Endothelial cell (in vitro differentiated cells): Measurements from ENCODE around the gene FAM83C. TPM values are rescaled to one million over a fixed set of nuclear protein-coding genes. Genes with fewer than 3 reads are reported as not detected.
"Not testable (repeated sequence)": the region's sequence is repeated elsewhere in the genome, so short reads cannot be mapped to it uniquely, and the experiment has no call there.

Source experiments
- DNase-seq: peaks from one replicate; pipeline ENCODE4 v3.0.0; 2021; ENCODE audit warnings: low spot score
- H3K27ac Mint-ChIP-seq: one replicate; pipeline ENCODE4 v1.8.0; 2021; ENCODE audit warnings: mixed read lengths, inconsistent platforms; ENCODE audit not compliant: unreplicated experiment
- H3K27me3 Mint-ChIP-seq: one replicate; pipeline ENCODE4 v1.8.0; 2021; ENCODE audit warnings: mild to moderate bottlenecking, moderate library complexity, mixed read lengths, inconsistent platforms; ENCODE audit not compliant: unreplicated experiment
- H3K36me3 Mint-ChIP-seq: one replicate; pipeline ENCODE4 v1.8.0; 2021; ENCODE audit warnings: mild to moderate bottlenecking, low read depth, mixed read lengths, inconsistent platforms; ENCODE audit not compliant: unreplicated experiment
- H3K4me1 Mint-ChIP-seq: one replicate; pipeline ENCODE4 v1.8.0; 2021; ENCODE audit warnings: mild to moderate bottlenecking, mixed read lengths, inconsistent platforms; ENCODE audit not compliant: unreplicated experiment
- H3K4me3 Mint-ChIP-seq: one replicate; pipeline ENCODE4 v1.8.0; 2021; ENCODE audit warnings: mild to moderate bottlenecking, mixed read lengths, inconsistent platforms; ENCODE audit not compliant: unreplicated experiment
- H3K9me3 Mint-ChIP-seq: one replicate; pipeline ENCODE4 v1.8.0; 2021; ENCODE audit warnings: mixed read lengths, inconsistent platforms; ENCODE audit not compliant: unreplicated experiment
- total RNA-seq: library from RNA; stranded (reverse); fragmentation: NEBNext Ultra II Directional; extraction: Animal tissue kit (Norgen Biotek cat#: 25700); gene quantifications from one replicate; pipeline ENCODE4 v1.2.1, GENCODE V29; 2021; ENCODE audit not compliant: unreplicated experiment
- TF ChIP-seq, protein P1 (sequence below): fragments of 200-600 bp; sonication (generic); IDR thresholded peaks from one replicate; pipeline ENCODE4 v1.5.0; 2021; ENCODE audit warnings: antibody characterized with exemption; ENCODE audit not compliant: unreplicated experiment

Gene FAM83C
- total RNA-seq, 1 donor from 2014 or later = not detected

DNA sequence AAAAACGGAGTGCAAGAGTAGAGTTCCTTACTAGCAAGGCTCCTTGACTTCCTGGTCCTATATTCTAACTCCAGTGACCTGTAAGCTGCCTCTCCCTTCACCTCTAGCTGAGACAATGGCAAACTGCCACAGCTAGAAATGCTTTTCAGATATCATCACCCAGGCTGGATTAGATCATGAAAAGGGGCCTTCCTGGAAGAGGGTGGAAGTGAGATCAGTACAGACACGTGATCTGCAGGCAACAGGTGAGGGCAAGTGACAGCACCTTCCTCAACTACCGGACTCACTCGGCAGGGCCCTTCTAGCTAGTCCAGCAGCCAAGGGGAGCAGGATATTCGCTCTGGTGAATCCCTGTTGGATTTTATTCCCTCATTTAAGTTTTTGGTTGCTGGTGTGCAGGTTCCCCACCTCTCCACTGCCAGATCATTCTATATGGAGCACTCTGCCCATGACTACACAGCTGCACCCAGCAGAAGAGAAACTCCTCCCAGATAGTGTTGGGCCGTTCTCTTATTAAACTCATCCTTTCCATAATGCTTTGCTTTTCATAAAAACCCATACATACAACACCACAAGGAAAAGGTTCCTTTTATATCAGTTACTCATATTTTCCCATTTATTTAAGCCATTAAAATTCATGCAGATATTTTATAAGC is 26.4 kb upstream of the FAM83C start:
- H3K9me3 Mint-ChIP-seq = no peaks in the 10 kb centered on the region
- peaks cover 36% of the 10 kb centered on the region for H3K4me1 Mint-ChIP-seq
- H3K27me3 Mint-ChIP-seq = no peaks in the 10 kb centered on the region
- TF ChIP-seq, protein P1, sequence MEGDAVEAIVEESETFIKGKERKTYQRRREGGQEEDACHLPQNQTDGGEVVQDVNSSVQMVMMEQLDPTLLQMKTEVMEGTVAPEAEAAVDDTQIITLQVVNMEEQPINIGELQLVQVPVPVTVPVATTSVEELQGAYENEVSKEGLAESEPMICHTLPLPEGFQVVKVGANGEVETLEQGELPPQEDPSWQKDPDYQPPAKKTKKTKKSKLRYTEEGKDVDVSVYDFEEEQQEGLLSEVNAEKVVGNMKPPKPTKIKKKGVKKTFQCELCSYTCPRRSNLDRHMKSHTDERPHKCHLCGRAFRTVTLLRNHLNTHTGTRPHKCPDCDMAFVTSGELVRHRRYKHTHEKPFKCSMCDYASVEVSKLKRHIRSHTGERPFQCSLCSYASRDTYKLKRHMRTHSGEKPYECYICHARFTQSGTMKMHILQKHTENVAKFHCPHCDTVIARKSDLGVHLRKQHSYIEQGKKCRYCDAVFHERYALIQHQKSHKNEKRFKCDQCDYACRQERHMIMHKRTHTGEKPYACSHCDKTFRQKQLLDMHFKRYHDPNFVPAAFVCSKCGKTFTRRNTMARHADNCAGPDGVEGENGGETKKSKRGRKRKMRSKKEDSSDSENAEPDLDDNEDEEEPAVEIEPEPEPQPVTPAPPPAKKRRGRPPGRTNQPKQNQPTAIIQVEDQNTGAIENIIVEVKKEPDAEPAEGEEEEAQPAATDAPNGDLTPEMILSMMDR = no peak
- no peak overlapping the region for H3K4me3 Mint-ChIP-seq
- no peak overlapping the region for H3K27ac Mint-ChIP-seq
- no peak for DNase-seq
- no peaks in the 10 kb centered on the region for H3K36me3 Mint-ChIP-seq

DNA sequence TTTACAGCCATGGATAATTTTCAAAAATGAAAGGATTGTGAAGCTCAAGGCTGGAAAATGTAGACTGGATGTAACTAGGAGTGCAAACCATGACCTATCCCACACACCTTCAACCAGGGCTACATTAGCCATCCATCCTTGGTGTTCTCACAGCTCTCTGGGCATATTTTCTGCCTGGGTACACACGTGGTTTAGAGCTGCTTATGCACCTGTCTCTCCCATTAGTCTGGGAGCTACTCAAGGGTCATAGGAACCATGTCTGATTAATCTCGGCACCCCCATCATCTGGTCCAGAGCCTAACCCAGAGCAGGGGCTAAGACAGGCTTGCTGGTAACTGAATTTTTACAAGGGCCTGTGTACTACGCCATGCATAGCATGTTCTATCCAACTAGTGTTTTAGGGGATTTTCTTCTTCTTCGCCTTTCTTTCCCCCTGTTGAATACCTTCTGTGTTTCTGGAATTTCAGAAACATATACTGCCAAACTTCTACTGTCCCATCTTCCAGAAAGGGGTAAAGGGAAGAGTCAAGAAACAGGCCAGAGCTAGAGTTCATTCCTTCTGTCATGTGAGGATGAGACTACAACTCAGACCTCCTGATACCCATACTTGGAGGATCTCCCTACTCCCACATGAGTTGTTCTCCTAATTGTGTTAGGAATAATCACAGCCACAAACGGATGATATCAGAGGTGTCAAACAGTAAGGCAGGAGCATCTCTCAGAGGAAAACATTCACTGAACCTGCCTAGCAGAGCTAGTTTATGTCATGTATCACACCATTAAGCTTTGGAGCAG is 25.4 kb upstream of the FAM83C start:
- TF ChIP-seq, protein P1 = no peak
- Mint-ChIP-seq H3K4me1 (peaks cover 38% of the 10 kb centered on the region), H3K27me3 (no peaks in the 10 kb centered on the region), H3K27ac (no peak overlapping the region), H3K36me3 (no peaks in the 10 kb centered on the region), H3K9me3 (no peaks in the 10 kb centered on the region), H3K4me3 (no peak overlapping the region)
- DNase-seq = no peak

DNA sequence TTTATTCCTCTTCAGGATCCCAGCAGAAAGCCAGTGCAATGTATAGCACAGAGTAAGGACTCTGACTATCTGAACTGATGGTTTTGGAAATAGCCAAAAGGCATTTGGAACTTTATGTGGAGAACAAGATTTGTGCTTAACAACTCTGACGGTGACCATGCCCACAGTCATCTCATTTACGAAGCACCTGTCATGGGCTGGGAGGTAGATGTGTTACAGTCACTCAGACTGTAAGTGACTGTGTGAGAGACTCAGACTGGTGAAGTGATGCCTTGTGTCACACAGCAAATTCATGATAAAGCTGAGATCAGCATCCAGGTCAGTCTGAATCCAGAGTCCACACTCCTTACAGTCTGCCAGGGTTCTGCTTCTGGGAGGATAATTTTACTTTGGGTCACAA is 23.9 kb upstream of the FAM83C start:
- Mint-ChIP-seq H3K36me3 (no peaks in the 10 kb centered on the region), H3K9me3 (no peaks in the 10 kb centered on the region), H3K4me3 (no peak overlapping the region), H3K27me3 (no peaks in the 10 kb centered on the region), H3K27ac (peak overlapping the region; percentile 26), H3K4me1 (peaks cover 44% of the 10 kb centered on the region)
- TF ChIP-seq, protein P1 = no peak
- DNase-seq = no peak

DNA sequence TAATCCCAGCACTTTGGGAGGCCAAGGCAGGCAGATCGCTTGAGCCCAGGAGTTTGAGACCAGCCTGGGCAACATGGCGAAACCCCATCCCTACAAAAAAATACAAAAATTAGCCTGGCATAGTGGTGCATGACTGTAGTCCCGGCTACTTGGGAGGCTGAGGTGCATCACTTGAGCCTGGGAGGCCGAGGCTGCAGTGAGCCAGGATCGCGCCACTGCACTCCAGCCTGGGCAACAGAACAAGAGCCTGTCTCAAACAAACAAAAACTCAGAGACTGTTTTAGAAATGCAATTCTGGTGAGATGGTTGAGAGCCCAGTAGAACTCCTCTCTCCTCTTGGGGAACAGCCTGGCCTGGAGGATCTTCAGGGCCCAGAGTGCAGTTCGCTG is 23.4 kb upstream of the FAM83C start:
- DNase-seq, H3K4me3 Mint-ChIP-seq, H3K27ac Mint-ChIP-seq, H3K36me3 Mint-ChIP-seq, H3K9me3 Mint-ChIP-seq, H3K27me3 Mint-ChIP-seq: not testable (repeated sequence)
- H3K4me1 Mint-ChIP-seq = peaks cover 42% of the 10 kb centered on the region

DNA sequence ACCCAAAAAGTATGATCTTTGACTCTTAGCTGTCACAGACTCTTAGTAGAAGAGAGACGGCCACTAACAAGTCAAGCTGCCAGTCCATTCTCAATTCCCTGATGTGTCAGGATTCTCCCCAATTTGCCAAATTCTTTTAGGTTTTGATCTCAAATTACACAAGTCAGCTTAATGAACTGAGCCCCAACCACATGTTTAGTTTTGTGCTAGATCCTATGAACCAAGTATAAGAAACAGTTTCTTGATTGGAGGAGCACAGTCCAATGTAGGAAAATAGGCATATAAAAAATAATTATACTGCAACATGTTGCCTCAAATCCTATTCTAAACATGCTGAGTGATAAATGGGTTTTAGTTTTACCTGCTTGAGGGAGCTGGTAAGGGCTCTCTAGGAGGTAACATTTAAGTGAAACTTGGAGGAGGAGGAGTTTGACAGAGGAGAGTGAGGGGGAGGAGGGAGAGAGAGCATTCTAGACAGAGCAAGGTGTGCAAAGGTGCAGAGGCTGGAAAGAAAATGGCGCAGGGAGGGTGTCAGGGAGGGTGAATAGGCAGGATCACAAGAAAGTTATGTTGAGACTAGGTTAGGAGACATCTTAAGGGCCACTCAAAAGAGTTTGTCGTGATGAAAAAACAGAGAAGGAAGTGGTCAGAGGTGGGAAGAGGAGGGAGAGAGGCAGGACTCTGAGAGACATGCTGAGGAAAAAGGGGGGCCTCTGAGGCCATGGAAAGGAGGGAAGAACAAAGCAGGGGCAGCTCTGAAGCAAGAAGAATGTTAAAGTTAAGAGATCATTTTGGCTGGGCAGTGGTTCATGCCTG is 22.8 kb upstream of the FAM83C start:
- TF ChIP-seq, protein P1 = no peak
- no peaks in the 10 kb centered on the region for H3K36me3 Mint-ChIP-seq
- H3K4me1 Mint-ChIP-seq = peaks cover 36% of the 10 kb centered on the region
- no peak for DNase-seq
- H3K9me3 Mint-ChIP-seq = no peaks in the 10 kb centered on the region
- no peak overlapping the region for H3K4me3 Mint-ChIP-seq
- no peaks in the 10 kb centered on the region for H3K27me3 Mint-ChIP-seq
- peak overlapping the region; percentile 9 for H3K27ac Mint-ChIP-seq
